Measurements from ENCODE around the gene KLHL5. TPM values are rescaled to one million over a fixed set of nuclear protein-coding genes. Genes with fewer than 3 reads are reported as not detected.

KLHL5 gene
- total RNA-seq, 1 donor from 2014 or later, result 0.75 TPM

- H3K36me3 ChIP-seq, result no peaks in the 10 kb centered on the region
- H3K27me3 ChIP-seq, result no peaks in the 10 kb centered on the region
- TF ChIP-seq CTCF (IDR thresholded peaks at IDR 0.05), result no peak
- peak overlapping the region in 1 of 2 donors; percentile 87 for H3K27ac ChIP-seq
- H3K4me1 ChIP-seq, result no peaks in the 10 kb centered on the region
- DNase-seq (ENCODE audit: low spot score in 2 of 2), result no peak
- peak overlapping the region; percentile 85 to 93 for H3K4me3 ChIP-seq
- intact Hi-C loops (cut with DNase I), result loop anchor here (2.0 to 10.0 kb wide), 5 partner anchors 181 to 929 kb away; partner anchors contain the start of genes FAM114A1, KLF3, PDS5A and RFC1
- H3K9me3 ChIP-seq, result no peaks in the 10 kb centered on the region
These were observed 16.2 kb upstream of the KLHL5 start for GRCh38 chr4:39045827-39046221.

- DNase-seq (ENCODE audit: low spot score in 2 of 2), result no peak
- no peak overlapping the region for H3K27ac ChIP-seq
- H3K9me3 ChIP-seq, result no peaks in the 10 kb centered on the region
- H3K4me3 ChIP-seq, result peak overlapping the region in 1 of 2 donors; percentile 85
- no peak for TF ChIP-seq CTCF (IDR thresholded peaks at IDR 0.05)
- intact Hi-C loops (cut with DNase I), result loop anchor here (10.0 kb wide), 4 partner anchors 181 to 929 kb away; partner anchors contain the start of genes FAM114A1, KLF3, PDS5A and SMIM14
- H3K36me3 ChIP-seq, result no peaks in the 10 kb centered on the region
- H3K4me1 ChIP-seq, result no peaks in the 10 kb centered on the region
- no peaks in the 10 kb centered on the region for H3K27me3 ChIP-seq
These were observed 15.8 kb upstream of the KLHL5 start for GRCh38 chr4:39046249-39046648.

DNA sequence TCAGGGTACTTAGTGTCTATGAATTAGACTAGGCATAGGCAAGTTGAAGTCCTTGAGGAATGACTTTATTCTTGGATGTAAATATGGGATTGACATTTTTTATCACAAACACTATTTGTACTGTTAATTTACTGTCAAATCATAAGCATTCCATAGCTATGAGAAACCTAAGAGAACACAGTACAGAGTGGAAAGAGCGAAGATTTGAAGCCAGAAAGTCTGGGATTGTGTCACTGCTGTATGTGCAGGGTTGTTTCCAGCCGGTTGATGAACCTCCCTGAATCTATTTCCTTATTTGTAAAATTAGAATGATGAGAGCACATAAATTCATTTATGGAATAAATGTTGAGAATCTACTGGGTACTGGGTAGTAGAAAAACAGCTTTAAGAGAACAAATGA, 14.4 kb upstream of the KLHL5 start:
- intact Hi-C loops (cut with DNase I), result loop anchor here (10.0 kb wide), 4 partner anchors 183 to 927 kb away; partner anchors contain the start of genes FAM114A1, KLF3, PDS5A and SMIM14
- DNase-seq (ENCODE audit: low spot score in 2 of 2), result no peak
- H3K27me3 ChIP-seq, result no peaks in the 10 kb centered on the region
- no peak for TF ChIP-seq CTCF (IDR thresholded peaks at IDR 0.05)
- H3K36me3 ChIP-seq, result no peaks in the 10 kb centered on the region
- no peak overlapping the region for H3K4me3 ChIP-seq
- H3K4me1 ChIP-seq, result no peaks in the 10 kb centered on the region
- H3K9me3 ChIP-seq, result no peaks in the 10 kb centered on the region
- no peak overlapping the region for H3K27ac ChIP-seq

GRCh38 chr4:39048311-39048710, 13.7 kb upstream of the KLHL5 start:
- Histone ChIP-seq H3K36me3 (no peaks in the 10 kb centered on the region), H3K4me3 (no peak overlapping the region), H3K4me1 (no peaks in the 10 kb centered on the region), H3K9me3 (no peaks in the 10 kb centered on the region), H3K27me3 (no peaks in the 10 kb centered on the region), H3K27ac (no peak overlapping the region)
- intact Hi-C loops (cut with DNase I), result loop anchor here (10.0 kb wide), 4 partner anchors 184 to 926 kb away; partner anchors contain the start of genes FAM114A1, KLF3, PDS5A and SMIM14
- TF ChIP-seq CTCF (IDR thresholded peaks at IDR 0.05), result no peak
- no peak for DNase-seq (ENCODE audit: low spot score in 2 of 2)

DNA sequence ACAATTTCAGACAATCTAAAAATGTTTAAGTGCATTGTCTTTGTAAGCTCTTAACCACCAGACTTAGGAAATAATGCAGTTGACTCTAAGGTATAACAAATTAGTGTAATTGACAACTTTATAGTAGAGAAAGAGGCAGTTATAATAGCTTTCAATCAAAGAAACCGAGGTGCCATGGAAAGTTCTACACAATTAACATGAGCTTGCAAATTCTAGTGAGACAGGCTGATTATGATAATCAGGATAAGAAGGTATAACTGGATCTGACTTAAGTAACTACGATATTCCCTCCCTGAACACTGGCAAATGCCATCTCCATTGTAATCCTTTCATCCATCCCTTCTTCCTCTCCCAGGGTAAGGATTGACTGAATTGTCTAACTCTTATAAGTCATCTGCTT, 11.4 kb upstream of the KLHL5 start:
- no peak for TF ChIP-seq CTCF (IDR thresholded peaks at IDR 0.05)
- Histone ChIP-seq H3K9me3 (no peaks in the 10 kb centered on the region), H3K4me1 (no peaks in the 10 kb centered on the region), H3K27ac (no peak overlapping the region), H3K4me3 (no peak overlapping the region), H3K27me3 (no peaks in the 10 kb centered on the region), H3K36me3 (no peaks in the 10 kb centered on the region)
- intact Hi-C loops (cut with DNase I), result no loop called here
- no peak for DNase-seq (ENCODE audit: low spot score in 2 of 2)

GRCh38 chr4:39051492-39051891, 10.5 kb upstream of the KLHL5 start:
- no peak for DNase-seq (ENCODE audit: low spot score in 2 of 2)
- TF ChIP-seq CTCF (IDR thresholded peaks at IDR 0.05), result no peak
- Histone ChIP-seq H3K4me3 (no peak overlapping the region), H3K36me3 (no peaks in the 10 kb centered on the region), H3K27ac (no peak overlapping the region), H3K27me3 (no peaks in the 10 kb centered on the region), H3K9me3 (no peaks in the 10 kb centered on the region), H3K4me1 (no peaks in the 10 kb centered on the region)
- intact Hi-C loops (cut with DNase I), result no loop called here
